Measurements from ENCODE around the gene FOXO3. TPM values are rescaled to one million over a fixed set of nuclear protein-coding genes. Genes with fewer than 3 reads are reported as not detected.

FOXO3 gene
- total and polyA plus RNA-seq, 2 of the 13 experiments (the other 11 are each of a cell fraction or from before 2014, with no cell fraction given): 16.0 to 22.5 TPM

DNA sequence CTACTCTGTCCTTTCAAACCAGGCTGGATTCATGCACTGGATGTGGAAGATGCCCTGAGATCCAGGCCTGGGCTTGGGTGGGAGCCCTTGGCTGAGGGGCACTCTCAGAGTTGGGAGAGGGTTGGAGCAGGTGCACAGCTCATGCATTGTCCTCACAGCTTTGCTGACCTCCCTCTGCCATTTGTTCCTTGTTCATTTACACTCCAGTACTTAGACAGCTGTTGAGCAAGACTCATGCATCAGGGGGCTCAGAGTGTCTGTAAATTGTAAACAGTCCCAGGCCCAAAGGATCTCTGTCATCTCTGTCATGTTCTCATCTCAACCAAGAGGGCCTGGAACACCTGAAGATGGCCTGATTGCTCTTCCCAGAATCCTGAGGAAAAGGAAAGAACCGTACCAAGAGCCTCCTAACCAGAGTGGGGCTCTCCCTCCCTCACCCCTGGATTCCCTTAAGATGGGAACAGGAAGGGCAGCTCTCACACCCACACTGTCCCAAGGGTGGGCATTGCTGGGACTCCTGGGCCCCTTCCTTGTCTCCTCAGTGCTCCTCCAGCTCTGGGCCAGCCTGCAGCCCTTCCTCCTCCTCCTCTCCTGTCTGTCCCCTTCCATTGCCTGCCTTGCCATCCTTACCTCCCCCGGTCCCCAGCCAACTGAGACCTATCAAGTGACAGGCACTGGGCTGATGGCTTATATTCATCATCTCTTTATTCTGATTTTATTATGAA, 132.9 kb downstream of the FOXO3 start:
- ATAC-seq (no peak; the same call in 2 of the 3 replicates), FAIRE-seq (no peak), DNase-seq (ENCODE audit: low spot score) (no peak)
- in situ Hi-C loops (cut with HindIII; ENCODE audit: extremely low pct_ligation_motif_present, low pct_unique_long_range_greater_than_20kb) (no loop called here), intact Hi-C loops (cut with micrococcal nuclease; ENCODE audit: unreplicated experiment) (no loop called here)
- Histone ChIP-seq H3K27me3 (ENCODE audit: control insufficient read depth in 1 of 2, insufficient read depth in 2 of 2, low read length in 2 of 2) (no peaks in the 10 kb centered on the region; a peak in 1 of 5 replicates), H3K9me3 (ENCODE audit: low read length) (no peaks in the 10 kb centered on the region), H3K27ac (ENCODE audit: extremely low read length, insufficient read depth, low read length) (no peak overlapping the region), H4K20me1 (ENCODE audit: insufficient read depth, low read length) (no peaks in the 10 kb centered on the region), H3K9ac (ENCODE audit: insufficient read depth, low read depth, low read length) (no peak overlapping the region), H3K79me2 (ENCODE audit: insufficient read depth, low read length) (no peaks in the 10 kb centered on the region), H3K36me3 (replicated peaks in 1 of 2; ENCODE audit: control insufficient read depth in 1 of 2, insufficient read depth in 2 of 2, low read length in 2 of 2) (no peaks in the 10 kb centered on the region; a peak in 1 of 5 replicates), H3K4me2 (ENCODE audit: low read depth, low read length) (no peak overlapping the region), H2AFZ (ENCODE audit: low read length) (no peak overlapping the region), H3K4me1 (ENCODE audit: insufficient read depth, low read length) (no peaks in the 10 kb centered on the region), H3K4me3 (replicated peaks in 1 of 3; ENCODE audit: insufficient read depth in 1 of 3, low read depth in 2 of 3, low read length in 3 of 3) (no peak overlapping the region)
- no peak for TF ChIP-seq ARNTL (CRISPR knock-in tag; IDR thresholded peaks at IDR 0.05)
- ChIA-PET POLR2A (interaction anchor here (1.1 kb wide), 1 partner anchor 11 kb away, joined by 3 read pairs; no protein-coding TSS in a partner anchor), CTCF (ENCODE audit: low intra/inter-chr PET ratio, low total read pairs) (no interaction called here)
- no TSS peak for BruUV-seq (replicated peaks)
- WGBS (ENCODE audit: low lambda C conversion rate): 98% methylated on average over 2 of the region's 2 CpGs

DNA sequence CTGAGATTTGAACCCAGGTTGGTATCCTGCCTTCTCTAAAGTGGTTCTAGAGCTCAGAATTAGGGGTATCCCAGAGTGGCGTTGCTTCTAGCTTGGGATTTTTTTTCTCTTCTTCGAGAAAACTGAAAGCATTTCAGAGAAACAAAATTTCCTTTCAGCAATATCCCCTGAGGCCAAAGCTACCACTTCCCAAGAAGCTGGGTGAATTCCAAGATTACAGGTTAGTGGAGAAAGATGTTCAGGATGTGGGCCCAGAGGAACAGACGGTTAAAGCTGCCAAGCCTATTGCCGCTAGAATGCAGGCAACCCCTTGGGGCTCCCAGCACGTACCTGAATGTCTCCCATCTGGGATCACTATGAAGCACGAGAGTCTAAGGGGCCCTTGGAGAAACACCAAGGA, 134.1 kb downstream of the FOXO3 start:
- Histone ChIP-seq H3K4me1 (ENCODE audit: insufficient read depth, low read length) (no peaks in the 10 kb centered on the region), H3K79me2 (ENCODE audit: insufficient read depth, low read length) (no peaks in the 10 kb centered on the region), H3K27ac (ENCODE audit: extremely low read length, insufficient read depth, low read length) (no peak overlapping the region), H3K9me3 (ENCODE audit: low read length) (no peaks in the 10 kb centered on the region), H2AFZ (ENCODE audit: low read length) (no peak overlapping the region), H3K9ac (ENCODE audit: insufficient read depth, low read depth, low read length) (no peak overlapping the region), H3K36me3 (replicated peaks in 1 of 2; ENCODE audit: control insufficient read depth in 1 of 2, insufficient read depth in 2 of 2, low read length in 2 of 2) (no peaks in the 10 kb centered on the region; a peak in 1 of 5 replicates), H3K4me3 (replicated peaks in 1 of 3; ENCODE audit: insufficient read depth in 1 of 3, low read depth in 2 of 3, low read length in 3 of 3) (no peak overlapping the region), H3K27me3 (ENCODE audit: control insufficient read depth in 1 of 2, insufficient read depth in 2 of 2, low read length in 2 of 2) (no peaks in the 10 kb centered on the region; a peak in 1 of 5 replicates), H3K4me2 (ENCODE audit: low read depth, low read length) (no peak overlapping the region), H4K20me1 (ENCODE audit: insufficient read depth, low read length) (no peaks in the 10 kb centered on the region)
- intact Hi-C loops (cut with micrococcal nuclease; ENCODE audit: unreplicated experiment): no loop called here
- DNase-seq (ENCODE audit: low spot score): no peak
- TF ChIP-seq SMAD9 (CRISPR knock-in tag; IDR thresholded peaks at IDR 0.05) (no peak), PHF8 (CRISPR knock-in tag; IDR thresholded peaks at IDR 0.05) (no peak), ZNF33B (CRISPR knock-in tag; IDR thresholded peaks at IDR 0.05) (no peak), MZF1 (CRISPR knock-in tag; IDR thresholded peaks at IDR 0.05; ENCODE audit: borderline replicate concordance) (no peak), SOX5 (CRISPR knock-in tag; IDR thresholded peaks at IDR 0.05; ENCODE audit: borderline replicate concordance) (no peak), ZNF292 (CRISPR knock-in tag; IDR thresholded peaks at IDR 0.05; ENCODE audit: borderline replicate concordance, low read depth) (no peak), SMARCC2 (IDR thresholded peaks at IDR 0.05) (no peak)
- TF ChIP-seq, protein P1, sequence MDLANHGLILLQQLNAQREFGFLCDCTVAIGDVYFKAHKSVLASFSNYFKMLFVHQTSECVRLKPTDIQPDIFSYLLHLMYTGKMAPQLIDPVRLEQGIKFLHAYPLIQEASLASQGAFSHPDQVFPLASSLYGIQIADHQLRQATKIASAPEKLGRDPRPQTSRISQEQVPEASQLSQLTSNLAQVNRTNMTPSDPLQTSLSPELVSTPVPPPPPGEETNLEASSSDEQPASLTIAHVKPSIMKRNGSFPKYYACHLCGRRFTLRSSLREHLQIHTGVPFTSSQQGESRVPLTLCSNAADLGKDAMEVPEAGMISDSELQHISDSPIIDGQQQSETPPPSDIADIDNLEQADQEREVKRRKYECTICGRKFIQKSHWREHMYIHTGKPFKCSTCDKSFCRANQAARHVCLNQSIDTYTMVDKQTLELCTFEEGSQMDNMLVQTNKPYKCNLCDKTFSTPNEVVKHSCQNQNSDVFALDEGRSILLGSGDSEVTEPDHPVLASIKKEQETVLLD (CRISPR knock-in tag; IDR thresholded peaks at IDR 0.05; ENCODE audit: low read depth): no peak
- 94% methylated on average over 6 of the region's 6 CpGs for WGBS (ENCODE audit: low lambda C conversion rate)
- no TSS peak for BruUV-seq (replicated peaks)
- in situ Hi-C loops (cut with HindIII; ENCODE audit: extremely low pct_ligation_motif_present, low pct_unique_long_range_greater_than_20kb): no loop called here
- ChIA-PET POLR2A (no interaction called here), CTCF (ENCODE audit: low intra/inter-chr PET ratio, low total read pairs) (no interaction called here)
- FAIRE-seq: no peak
- ATAC-seq: no peak
